Neural progenitor cell (in vitro differentiated cells): ENCODE data around the gene PARVA.
"Not testable (repeated sequence)": the region's sequence is repeated elsewhere in the genome, so short reads cannot be mapped to it uniquely, and the experiment has no call there.

Experiments
- EZH2phosphoT487 ChIP-seq: fragments of 200-600 bp; sonication (generic); IDR thresholded peaks from 2 replicates; pipeline ENCODE4 v1.6.1; 2017; ENCODE audit warnings: antibody characterized with exemption
- TF ChIP-seq, protein P1 (sequence below): fragments of 200-600 bp; sonication (generic); IDR thresholded peaks from 2 replicates; pipeline ENCODE4 v1.5.1; 2017; ENCODE audit warnings: antibody characterized with exemption, mild to moderate bottlenecking

DNA sequence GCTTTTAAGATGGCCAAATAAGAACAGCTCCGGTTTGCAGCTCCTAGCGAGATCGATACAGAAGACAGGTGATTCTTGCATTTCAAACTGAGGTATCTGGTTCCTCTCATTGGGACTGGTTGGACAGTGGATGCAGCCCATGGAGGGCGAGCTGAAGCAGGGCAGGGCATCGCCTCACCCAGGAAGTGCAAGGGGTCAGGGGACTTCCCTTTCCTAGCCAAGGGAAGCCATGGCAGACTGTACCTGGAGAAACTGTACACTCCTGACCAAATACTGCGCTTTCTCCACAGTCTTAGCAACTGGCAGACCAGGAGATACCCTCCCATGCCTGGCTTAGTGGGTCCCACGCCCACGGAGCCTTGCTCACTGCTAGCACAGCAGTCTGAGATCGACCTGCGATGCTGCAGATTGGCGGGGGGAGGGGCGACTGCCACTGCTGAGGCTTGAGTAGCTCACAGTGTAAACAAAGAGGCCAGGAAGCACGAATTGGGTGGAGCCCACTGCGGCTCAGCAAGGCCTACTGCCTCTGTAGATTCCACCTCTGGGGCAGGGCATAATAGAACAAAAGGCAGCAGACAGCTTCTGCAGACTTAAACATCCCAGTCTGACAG is 11.3 kb upstream of the PARVA start:
- not testable (repeated sequence) for TF ChIP-seq EZH2phosphoT487
- TF ChIP-seq, protein P1, sequence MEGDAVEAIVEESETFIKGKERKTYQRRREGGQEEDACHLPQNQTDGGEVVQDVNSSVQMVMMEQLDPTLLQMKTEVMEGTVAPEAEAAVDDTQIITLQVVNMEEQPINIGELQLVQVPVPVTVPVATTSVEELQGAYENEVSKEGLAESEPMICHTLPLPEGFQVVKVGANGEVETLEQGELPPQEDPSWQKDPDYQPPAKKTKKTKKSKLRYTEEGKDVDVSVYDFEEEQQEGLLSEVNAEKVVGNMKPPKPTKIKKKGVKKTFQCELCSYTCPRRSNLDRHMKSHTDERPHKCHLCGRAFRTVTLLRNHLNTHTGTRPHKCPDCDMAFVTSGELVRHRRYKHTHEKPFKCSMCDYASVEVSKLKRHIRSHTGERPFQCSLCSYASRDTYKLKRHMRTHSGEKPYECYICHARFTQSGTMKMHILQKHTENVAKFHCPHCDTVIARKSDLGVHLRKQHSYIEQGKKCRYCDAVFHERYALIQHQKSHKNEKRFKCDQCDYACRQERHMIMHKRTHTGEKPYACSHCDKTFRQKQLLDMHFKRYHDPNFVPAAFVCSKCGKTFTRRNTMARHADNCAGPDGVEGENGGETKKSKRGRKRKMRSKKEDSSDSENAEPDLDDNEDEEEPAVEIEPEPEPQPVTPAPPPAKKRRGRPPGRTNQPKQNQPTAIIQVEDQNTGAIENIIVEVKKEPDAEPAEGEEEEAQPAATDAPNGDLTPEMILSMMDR, result not testable (repeated sequence)
